Measurements from ENCODE around the gene TBKBP1. TPM values are rescaled to one million over a fixed set of nuclear protein-coding genes. Genes with fewer than 3 reads are reported as not detected.

The TBKBP1 gene
- total and polyA plus RNA-seq, 9 of the 15 experiments (the other 6 are each of a cell fraction or from before 2014, with no cell fraction given) = 0.03 to 15.6 (median 6.8) TPM

DNA sequence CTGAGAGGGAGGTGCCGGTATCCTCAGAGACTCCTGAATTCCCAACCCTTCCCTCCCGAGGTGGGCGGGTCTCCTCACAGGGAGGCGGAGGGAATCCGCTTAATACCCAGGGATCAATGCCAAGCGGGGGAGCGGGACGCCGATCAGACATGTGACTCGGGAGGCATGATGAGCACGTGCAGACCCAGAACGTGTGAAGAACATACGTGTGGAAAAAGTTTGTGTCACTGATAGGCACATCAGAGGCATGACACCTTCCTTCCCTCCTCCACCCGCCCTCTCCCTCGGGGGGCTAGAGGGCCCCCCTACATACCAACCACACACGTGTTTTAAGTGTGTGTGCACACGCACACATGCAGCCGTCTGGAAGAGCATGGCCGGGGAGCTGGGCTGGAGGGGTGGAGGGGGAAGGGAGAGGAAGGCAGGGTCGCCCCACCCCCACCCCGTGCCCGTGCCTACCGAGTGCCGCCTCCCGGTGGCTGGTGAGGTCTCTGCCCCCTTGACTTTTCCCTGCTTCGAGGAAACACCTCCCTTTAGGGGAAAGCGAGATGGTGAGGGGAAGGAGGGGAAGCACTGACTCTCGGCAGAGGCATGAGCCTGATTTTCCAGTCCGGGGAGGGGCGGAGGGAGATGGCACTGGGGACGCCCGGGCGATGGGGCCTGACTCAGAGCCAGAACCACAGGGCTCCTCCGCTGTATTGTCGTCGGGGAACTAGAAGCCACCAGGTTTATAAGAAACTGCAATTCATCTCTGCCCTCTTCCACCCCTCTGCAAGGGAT, 27.0 kb downstream of the TBKBP1 start (continued):
- no peak for TF ChIP-seq FOXP1 (CRISPR knock-in tag; IDR thresholded peaks at IDR 0.05)
- peak; percentile 78 for TF ChIP-seq L3MBTL2 (IDR thresholded peaks at IDR 0.05)
- no peak for TF ChIP-seq CBX8 (IDR thresholded peaks at IDR 0.05; ENCODE audit: borderline replicate concordance, extremely low read depth, low read depth, low read length, poor library complexity, severe bottlenecking)

DNA sequence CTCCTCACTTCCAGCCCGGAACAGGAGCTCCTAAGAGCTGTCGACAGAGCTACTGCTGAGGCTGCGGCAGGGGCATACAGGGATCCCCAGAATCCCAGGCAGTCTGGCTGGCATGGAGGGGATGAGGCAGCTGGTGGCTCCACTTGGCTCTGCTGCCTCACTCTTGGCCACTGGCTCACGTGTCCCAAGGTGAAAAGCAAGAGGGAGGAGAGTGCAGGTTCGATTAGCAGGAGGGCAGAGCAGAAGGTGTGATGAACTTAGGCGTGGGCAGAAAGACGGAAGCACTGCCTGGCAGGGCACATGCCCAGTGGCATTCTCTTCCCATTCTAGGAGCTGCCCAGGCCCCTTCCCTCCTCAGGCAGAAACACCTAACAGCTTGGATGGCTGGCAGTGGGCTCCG, 27.8 kb downstream of the TBKBP1 start:
- H3K4me2 ChIP-seq (ENCODE audit: insufficient read depth, low read length) = no peak overlapping the region
- H3K36me3 ChIP-seq (ENCODE audit: control insufficient read depth, insufficient read depth, low read length) = no peaks in the 10 kb centered on the region
- no peak for FAIRE-seq
- DNase-seq (ENCODE audit: extremely low read depth in 1 of 4, low spot score in 3 of 4) = no peak
- no TSS peak for BruUV-seq (replicated peaks)
- no peaks in the 10 kb centered on the region for H3K9me3 ChIP-seq (replicated peaks; ENCODE audit: control insufficient read depth, insufficient read depth, low read depth, low read length)
- in situ Hi-C loops (cut with MboI) (no loop called here), intact Hi-C loops (cut with micrococcal nuclease) (no loop called here)
- ChIA-PET POLR2A (no interaction called here), CTCF (ENCODE audit: low intra/inter-chr PET ratio) (no interaction called here)
- no peak overlapping the region for H3K27ac ChIP-seq (ENCODE audit: extremely low read depth, low read depth, low read length)
- H2AFZ ChIP-seq (ENCODE audit: low read depth, low read length) = no peak overlapping the region
- H3K9ac ChIP-seq (ENCODE audit: insufficient read depth in 1 of 2, low read depth in 2 of 2, low read length in 2 of 2) = peak overlapping the region in 1 of 2 experiments; percentile 50; a peak in 1 of 4 replicates
- peaks cover 25 to 40% of the 10 kb centered on the region in 2 experiments for H3K4me1 ChIP-seq (replicated peaks in 1 of 2; ENCODE audit: control insufficient read depth in 2 of 2, insufficient read depth in 2 of 2, low read length in 2 of 2)
- ATAC-seq = no peak
- H3K79me2 ChIP-seq (ENCODE audit: control insufficient read depth, insufficient read depth, low read length) = no peaks in the 10 kb centered on the region
- peaks cover 20 to 69% of the 10 kb centered on the region in 2 experiments; a peak in 4 of 5 replicates for H3K27me3 ChIP-seq (ENCODE audit: control insufficient read depth in 2 of 2, insufficient read depth in 2 of 2, low read length in 2 of 2)
- peaks cover 3% of the 10 kb centered on the region for H4K20me1 ChIP-seq (replicated peaks; ENCODE audit: control insufficient read depth, insufficient read depth, low read length)
- no peaks in the 10 kb centered on the region for H3K9me1 ChIP-seq (ENCODE audit: control insufficient read depth, insufficient read depth, low read length)
- H3K4me3 ChIP-seq = no peak overlapping the region
- WGBS (ENCODE audit: insufficient coverage, low coverage, missing lambda C conversion rate) = 7% methylated on average over 8 of the region's 8 CpGs
- TF ChIP-seq ZNF551 (CRISPR knock-in tag; IDR thresholded peaks at IDR 0.05) (no peak), DACH1 (IDR thresholded peaks at IDR 0.05; ENCODE audit: partially characterized antibody) (no peak), TAF7 (tag; IDR thresholded peaks at IDR 0.05) (no peak), HMBOX1 (IDR thresholded peaks at IDR 0.05) (no peak), TRIM24 (IDR thresholded peaks at IDR 0.05) (no peak), LEF1 (IDR thresholded peaks at IDR 0.05) (no peak), ZNF586 (CRISPR knock-in tag; conservative IDR thresholded peaks at IDR 0.05) (no peak), FOSL1 (tag; conservative IDR thresholded peaks at IDR 0.05) (no peak)
- TF ChIP-seq, protein P1, sequence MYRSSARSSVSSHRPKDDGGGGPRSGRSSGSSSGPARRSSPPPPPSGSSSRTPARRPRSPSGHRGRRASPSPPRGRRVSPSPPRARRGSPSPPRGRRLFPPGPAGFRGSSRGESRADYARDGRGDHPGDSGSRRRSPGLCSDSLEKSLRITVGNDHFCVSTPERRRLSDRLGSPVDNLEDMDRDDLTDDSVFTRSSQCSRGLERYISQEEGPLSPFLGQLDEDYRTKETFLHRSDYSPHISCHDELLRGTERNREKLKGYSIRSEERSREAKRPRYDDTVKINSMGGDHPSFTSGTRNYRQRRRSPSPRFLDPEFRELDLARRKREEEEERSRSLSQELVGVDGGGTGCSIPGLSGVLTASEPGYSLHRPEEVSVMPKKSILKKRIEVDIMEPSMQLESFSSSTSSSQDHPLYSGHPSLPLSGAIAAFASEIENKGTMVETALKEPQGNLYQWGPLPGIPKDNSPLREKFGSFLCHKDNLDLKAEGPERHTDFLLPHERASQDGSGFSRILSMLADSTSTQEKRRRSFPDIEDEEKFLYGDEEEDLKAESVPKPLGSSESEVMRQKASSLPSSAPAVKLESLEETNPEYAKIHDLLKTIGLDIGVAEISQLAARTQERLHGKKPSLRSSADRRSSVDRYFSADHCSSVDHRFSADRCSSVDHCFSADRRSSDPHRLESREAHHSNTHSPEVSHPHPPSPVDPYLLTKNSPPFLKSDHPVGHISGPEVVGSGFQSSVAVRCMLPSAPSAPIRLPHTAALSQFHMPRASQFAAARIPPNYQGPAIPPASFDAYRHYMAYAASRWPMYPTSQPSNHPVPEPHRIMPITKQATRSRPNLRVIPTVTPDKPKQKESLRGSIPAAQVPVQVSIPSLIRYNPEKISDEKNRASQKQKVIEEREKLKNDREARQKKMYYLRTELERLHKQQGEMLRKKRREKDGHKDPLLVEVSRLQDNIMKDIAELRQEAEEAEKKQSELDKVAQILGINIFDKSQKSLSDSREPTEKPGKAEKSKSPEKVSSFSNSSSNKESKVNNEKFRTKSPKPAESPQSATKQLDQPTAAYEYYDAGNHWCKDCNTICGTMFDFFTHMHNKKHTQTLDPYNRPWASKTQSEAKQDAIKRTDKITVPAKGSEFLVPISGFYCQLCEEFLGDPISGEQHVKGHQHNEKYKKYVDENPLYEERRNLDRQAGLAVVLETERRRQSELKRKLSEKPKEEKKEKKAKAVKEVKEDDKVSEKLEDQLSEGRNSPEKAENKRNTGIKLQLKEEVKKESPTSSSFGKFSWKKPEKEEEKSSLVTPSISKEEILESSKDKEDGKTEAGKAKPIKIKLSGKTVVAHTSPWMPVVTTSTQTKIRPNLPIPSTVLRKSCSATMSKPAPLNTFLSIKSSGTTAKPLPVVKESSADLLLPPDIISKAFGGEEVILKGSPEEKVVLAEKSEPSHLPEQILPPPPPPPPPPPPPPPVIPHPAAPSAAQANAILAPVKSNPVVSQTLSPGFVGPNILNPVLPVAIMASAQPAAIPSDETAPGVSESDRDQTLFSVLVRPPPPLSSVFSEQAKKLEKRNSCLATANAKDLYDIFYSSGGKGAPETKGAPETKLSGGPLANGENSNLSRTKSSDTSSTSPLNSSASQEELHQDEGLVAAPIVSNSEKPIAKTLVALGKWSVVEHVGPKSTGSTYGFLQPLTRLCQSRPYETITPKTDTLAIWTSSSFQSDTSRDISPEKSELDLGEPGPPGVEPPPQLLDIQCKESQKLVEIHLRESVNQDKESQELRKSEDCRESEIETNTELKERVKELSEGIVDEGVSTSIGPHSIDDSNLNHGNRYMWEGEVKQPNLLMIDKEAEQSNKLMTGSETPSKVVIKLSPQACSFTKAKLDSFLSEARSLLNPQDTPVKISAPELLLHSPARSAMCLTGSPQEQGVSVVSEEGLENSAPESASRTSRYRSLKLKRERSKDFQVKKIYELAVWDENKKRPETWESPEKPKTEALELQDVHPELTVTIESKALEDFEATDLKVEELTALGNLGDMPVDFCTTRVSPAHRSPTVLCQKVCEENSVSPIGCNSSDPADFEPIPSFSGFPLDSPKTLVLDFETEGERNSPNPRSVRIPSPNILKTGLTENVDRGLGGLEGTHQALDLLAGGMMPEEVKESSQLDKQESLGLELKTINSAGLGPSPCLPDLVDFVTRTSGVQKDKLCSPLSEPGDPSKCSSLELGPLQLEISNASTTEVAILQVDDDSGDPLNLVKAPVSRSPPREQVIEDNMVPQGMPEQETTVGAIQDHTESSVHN (IDR thresholded peaks at IDR 0.05; ENCODE audit: borderline replicate concordance in 1 of 2, low read depth in 1 of 2) = no peak
